GM23338 (cell line): ENCODE data around the gene SELE. TPM values are rescaled to one million over a fixed set of nuclear protein-coding genes. Genes with fewer than 3 reads are reported as not detected.

Experiments used
- ATAC-seq: fragments of 200-7000 bp; cut with Tn5 transposase; 3 replicates; pipeline ENCODE4 v1.9.1; 2020
- DNase-seq: peaks from one replicate; pipeline ENCODE4 v3.0.0-alpha.2; 2015; ENCODE audit warnings: low spot score
- H2AFZ ChIP-seq: fragments of 200-600 bp; sonication (generic); 2 replicates; pipeline ENCODE4 v1.8.0; 2016; ENCODE audit warnings: antibody characterized with exemption, mild to moderate bottlenecking, moderate library complexity
- H3F3A ChIP-seq: fragments of 200-600 bp; sonication (generic); replicated peaks from 2 replicates; pipeline ENCODE4 v1.8.0; 2017; ENCODE audit warnings: antibody characterized with exemption, mixed run types, low read depth
- H3K27ac ChIP-seq: fragments of 200-600 bp; sonication (generic); 2 replicates; pipeline ENCODE4 v1.6.1; 2016; ENCODE audit warnings: low read depth
- H3K27me3 ChIP-seq: fragments of 200-600 bp; sonication (generic); 2 replicates; pipeline ENCODE4 v1.8.0; 2016; ENCODE audit warnings: mild to moderate bottlenecking, mixed run types, moderate library complexity; ENCODE audit not compliant: insufficient read depth
- H3K36me3 ChIP-seq: fragments of 200-600 bp; sonication (generic); 2 replicates; pipeline ENCODE4 v1.8.0; 2016; ENCODE audit warnings: mild to moderate bottlenecking; ENCODE audit not compliant: insufficient read depth
- H3K4me1 ChIP-seq: fragments of 200-600 bp; sonication (generic); 2 replicates; pipeline ENCODE4 v1.8.0; 2016; ENCODE audit warnings: mild to moderate bottlenecking, moderate library complexity; ENCODE audit not compliant: insufficient read depth
- H3K4me2 ChIP-seq: fragments of 200-600 bp; sonication (generic); 2 replicates; pipeline ENCODE4 v1.7.1; 2017; ENCODE audit warnings: mixed run types
- H3K4me3 ChIP-seq: fragments of 200-600 bp; sonication (generic); 2 replicates; pipeline ENCODE4 v1.6.1; 2016; ENCODE audit warnings: mixed run types
- H3K79me2 ChIP-seq: fragments of 200-600 bp; sonication (generic); replicated peaks from 2 replicates; pipeline ENCODE4 v1.8.0; 2017; ENCODE audit warnings: mild to moderate bottlenecking; ENCODE audit not compliant: insufficient read depth
- H3K9me2 ChIP-seq: fragments of 200-600 bp; sonication (generic); 2 replicates; pipeline ENCODE4 v1.8.0; 2017; ENCODE audit not compliant: insufficient read depth
- H4K20me1 ChIP-seq: fragments of 200-600 bp; sonication (generic); replicated peaks from 2 replicates; pipeline ENCODE4 v1.8.0; 2017; ENCODE audit warnings: mild to moderate bottlenecking; ENCODE audit not compliant: insufficient read depth
- H3K27ac Mint-ChIP-seq: 2 replicates; pipeline ENCODE4 v1.8.0; 2020; ENCODE audit warnings: inconsistent platforms, mild to moderate bottlenecking, moderate library complexity, mixed read lengths
- H3K27me3 Mint-ChIP-seq: 3 replicates; pipeline ENCODE4 v1.8.0; 2022; ENCODE audit warnings: low read depth, mild to moderate bottlenecking, moderate library complexity, mixed read lengths, inconsistent platforms; ENCODE audit not compliant: insufficient read depth, poor library complexity
- H3K36me3 Mint-ChIP-seq: 3 replicates; pipeline ENCODE4 v1.8.0; 2021; ENCODE audit warnings: low read depth, mild to moderate bottlenecking, inconsistent platforms, moderate library complexity, mixed read lengths
- H3K4me1 Mint-ChIP-seq: 3 replicates; pipeline ENCODE4 v1.8.0; 2020; ENCODE audit warnings: mild to moderate bottlenecking, inconsistent platforms, mixed read lengths
- H3K4me3 Mint-ChIP-seq: 3 replicates; pipeline ENCODE4 v1.8.0; 2021; ENCODE audit warnings: moderate library complexity, mild to moderate bottlenecking, inconsistent platforms, mixed read lengths
- H3K9me3 Mint-ChIP-seq: 3 replicates; pipeline ENCODE4 v1.8.0; 2020; ENCODE audit warnings: moderate library complexity, mild to moderate bottlenecking, inconsistent platforms, mixed read lengths
- CREB1 ChIP-seq: fragments of 250-450 bp; sonication (Bioruptor Pico); IDR thresholded peaks from 2 replicates; pipeline ENCODE4 v1.5.0; 2020; ENCODE audit warnings: low read depth, mild to moderate bottlenecking, moderate library complexity
- EZH2 ChIP-seq: fragments of 200-600 bp; sonication (generic); IDR thresholded peaks from one replicate; pipeline ENCODE4 v1.8.0; 2017; ENCODE audit warnings: antibody characterized with exemption, mild to moderate bottlenecking, low read depth; ENCODE audit not compliant: unreplicated experiment
- EZH2phosphoT487 ChIP-seq: fragments of 200-600 bp; sonication (generic); IDR thresholded peaks from one replicate; pipeline ENCODE4 v1.8.1; 2018; ENCODE audit warnings: antibody characterized with exemption; ENCODE audit not compliant: unreplicated experiment
- JUNB ChIP-seq: IDR thresholded peaks from one replicate; pipeline ENCODE4 v1.6.1; 2016; ENCODE audit warnings: antibody characterized with exemption; ENCODE audit not compliant: unreplicated experiment
- NANOG ChIP-seq: IDR thresholded peaks from 2 replicates; pipeline ENCODE4 v1.6.1; 2016; ENCODE audit warnings: antibody characterized with exemption, borderline replicate concordance
- POLR2AphosphoS5 ChIP-seq: IDR thresholded peaks from 2 replicates; pipeline ENCODE4 v1.6.1; 2016; ENCODE audit warnings: antibody characterized with exemption, low read depth
- STAT1 ChIP-seq: IDR thresholded peaks from one replicate; pipeline ENCODE4 v1.6.1; 2016; ENCODE audit warnings: antibody characterized with exemption; ENCODE audit not compliant: unreplicated experiment
- ZNF114 ChIP-seq: fragments of 250-450 bp; sonication (Bioruptor Pico); IDR thresholded peaks from 2 replicates; pipeline ENCODE4 v1.5.0; 2020; ENCODE audit warnings: mild to moderate bottlenecking, moderate library complexity
- ZNF331 ChIP-seq: fragments of 250-450 bp; sonication (Bioruptor Pico); IDR thresholded peaks from 2 replicates; pipeline ENCODE4 v1.5.0; 2020; ENCODE audit warnings: low read depth, mild to moderate bottlenecking, moderate library complexity
- polyA plus RNA-seq: library from polyadenylated mRNA; unstranded; fragments of >200 nt; fragmentation: Nextera tagmentation; extraction: Ambion mirVana; gene quantifications from 2 replicates; pipeline ENCODE4 v1.2.1, GENCODE V29; 2016
- total RNA-seq: library from RNA; depleted of rRNA; stranded (reverse); fragments of >200 nt; shearing (Covaris generic); gene quantifications from 2 replicates; pipeline ENCODE4 v1.2.3, GENCODE V29; 2014
- TF ChIP-seq, protein P1 (sequence below), 2 experiments: fragments of 200-600 bp in 1 of 2; sonication (generic) in 1 of 2; conservative IDR thresholded peaks; 2 replicates each; pipeline versions ENCODE4 v1.5.1 to v1.6.1; 2016 to 2017; ENCODE audit warnings: antibody characterized with exemption in 2 of 2, low read depth in 2 of 2, mild to moderate bottlenecking in 2 of 2, moderate library complexity in 1 of 2
- TF ChIP-seq, protein P2 (sequence below): IDR thresholded peaks from 2 replicates; pipeline ENCODE4 v1.6.1; 2016; ENCODE audit warnings: antibody characterized with exemption

SELE gene
- total and polyA plus RNA-seq, 2 experiments from 2014 or later, result not detected

DNA sequence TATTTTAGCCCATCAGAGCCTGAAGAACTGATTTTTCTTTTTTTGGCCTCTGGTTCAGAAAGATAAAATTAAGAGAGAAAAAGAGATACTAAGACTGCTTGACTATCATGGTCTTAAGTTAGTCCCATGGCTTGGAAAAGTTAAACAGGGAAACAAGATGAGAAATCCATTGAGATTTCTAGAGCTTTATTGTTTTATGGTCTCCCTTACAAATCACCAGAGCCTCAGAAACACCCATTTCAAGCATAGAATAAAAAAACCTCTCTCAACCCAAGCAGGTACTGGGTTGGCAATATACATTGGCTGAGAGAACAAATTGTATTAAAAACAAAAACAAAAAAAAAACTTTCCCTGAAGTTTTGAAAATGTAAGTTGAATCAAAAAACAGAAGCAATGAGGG lies 3.9 kb downstream of the SELE start:
- no peak overlapping the region for H3K4me3 Mint-ChIP-seq
- H3F3A ChIP-seq, result no peaks in the 10 kb centered on the region
- TF ChIP-seq ZNF114 (CRISPR knock-in tag), result no peak
- TF ChIP-seq CREB1, result no peak
- no peak for TF ChIP-seq EZH2
- TF ChIP-seq JUNB, result no peak
- TF ChIP-seq, protein P1, sequence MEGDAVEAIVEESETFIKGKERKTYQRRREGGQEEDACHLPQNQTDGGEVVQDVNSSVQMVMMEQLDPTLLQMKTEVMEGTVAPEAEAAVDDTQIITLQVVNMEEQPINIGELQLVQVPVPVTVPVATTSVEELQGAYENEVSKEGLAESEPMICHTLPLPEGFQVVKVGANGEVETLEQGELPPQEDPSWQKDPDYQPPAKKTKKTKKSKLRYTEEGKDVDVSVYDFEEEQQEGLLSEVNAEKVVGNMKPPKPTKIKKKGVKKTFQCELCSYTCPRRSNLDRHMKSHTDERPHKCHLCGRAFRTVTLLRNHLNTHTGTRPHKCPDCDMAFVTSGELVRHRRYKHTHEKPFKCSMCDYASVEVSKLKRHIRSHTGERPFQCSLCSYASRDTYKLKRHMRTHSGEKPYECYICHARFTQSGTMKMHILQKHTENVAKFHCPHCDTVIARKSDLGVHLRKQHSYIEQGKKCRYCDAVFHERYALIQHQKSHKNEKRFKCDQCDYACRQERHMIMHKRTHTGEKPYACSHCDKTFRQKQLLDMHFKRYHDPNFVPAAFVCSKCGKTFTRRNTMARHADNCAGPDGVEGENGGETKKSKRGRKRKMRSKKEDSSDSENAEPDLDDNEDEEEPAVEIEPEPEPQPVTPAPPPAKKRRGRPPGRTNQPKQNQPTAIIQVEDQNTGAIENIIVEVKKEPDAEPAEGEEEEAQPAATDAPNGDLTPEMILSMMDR (conservative IDR thresholded peaks at IDR 0.05; ENCODE audit: low read depth in 2 of 2), result no peak
- TF ChIP-seq, protein P2, sequence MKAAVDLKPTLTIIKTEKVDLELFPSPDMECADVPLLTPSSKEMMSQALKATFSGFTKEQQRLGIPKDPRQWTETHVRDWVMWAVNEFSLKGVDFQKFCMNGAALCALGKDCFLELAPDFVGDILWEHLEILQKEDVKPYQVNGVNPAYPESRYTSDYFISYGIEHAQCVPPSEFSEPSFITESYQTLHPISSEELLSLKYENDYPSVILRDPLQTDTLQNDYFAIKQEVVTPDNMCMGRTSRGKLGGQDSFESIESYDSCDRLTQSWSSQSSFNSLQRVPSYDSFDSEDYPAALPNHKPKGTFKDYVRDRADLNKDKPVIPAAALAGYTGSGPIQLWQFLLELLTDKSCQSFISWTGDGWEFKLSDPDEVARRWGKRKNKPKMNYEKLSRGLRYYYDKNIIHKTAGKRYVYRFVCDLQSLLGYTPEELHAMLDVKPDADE, result no peak
- TF ChIP-seq ZNF331, result no peak

DNA sequence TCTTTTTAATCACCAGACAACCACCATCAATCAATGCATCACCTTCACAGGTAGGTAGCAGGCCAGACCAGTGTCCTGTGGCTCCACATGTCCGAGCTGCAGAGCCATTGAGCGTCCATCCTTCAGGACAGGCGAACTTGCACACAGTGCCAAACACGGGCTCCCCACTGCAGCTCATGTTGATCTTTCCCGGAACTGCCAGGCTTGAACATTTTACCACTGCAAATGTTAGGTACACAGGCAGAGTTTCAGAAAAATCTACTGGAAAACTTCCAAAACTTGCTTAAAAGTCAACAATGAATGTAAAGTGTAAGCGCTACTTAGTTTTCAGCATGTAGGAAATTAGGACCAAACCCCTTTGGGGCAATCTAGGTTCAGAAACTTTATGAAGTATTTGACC lies 6.6 kb downstream of the SELE start:
- Mint-ChIP-seq H3K36me3 (no peaks in the 10 kb centered on the region), H3K9me3 (no peaks in the 10 kb centered on the region), H3K4me1 (no peaks in the 10 kb centered on the region), H3K27ac (no peak overlapping the region), H3K4me3 (no peak overlapping the region), H3K27me3 (no peaks in the 10 kb centered on the region)
- H3K4me1 ChIP-seq, result no peaks in the 10 kb centered on the region
- no peak overlapping the region for H3K4me2 ChIP-seq
- H4K20me1 ChIP-seq, result no peaks in the 10 kb centered on the region
- no peaks in the 10 kb centered on the region for H3K27me3 ChIP-seq
- no peak for DNase-seq
- no peak overlapping the region for H2AFZ ChIP-seq
- no peaks in the 10 kb centered on the region for H3F3A ChIP-seq
- H3K9me2 ChIP-seq, result peaks cover 5% of the 10 kb centered on the region; the same call in 1 of the 2 replicates
- no peak for ATAC-seq
- no peaks in the 10 kb centered on the region for H3K79me2 ChIP-seq
- H3K36me3 ChIP-seq, result no peaks in the 10 kb centered on the region
- no peak overlapping the region for H3K4me3 ChIP-seq
- H3K27ac ChIP-seq, result no peak overlapping the region
- no peak for TF ChIP-seq JUNB
- TF ChIP-seq CREB1, result no peak
- TF ChIP-seq, protein P2, result no peak
- no peak for TF ChIP-seq NANOG
- TF ChIP-seq POLR2AphosphoS5, result no peak
- TF ChIP-seq ZNF114 (CRISPR knock-in tag), result no peak
- no peak for TF ChIP-seq EZH2
- no peak for TF ChIP-seq STAT1
- no peak for TF ChIP-seq EZH2phosphoT487
- TF ChIP-seq, protein P1 (conservative IDR thresholded peaks at IDR 0.05; ENCODE audit: low read depth in 2 of 2), result no peak

More for the DNA sequence above, 3.9 kb downstream of the SELE start:
- Mint-ChIP-seq H3K27ac (no peak overlapping the region), H3K9me3 (no peaks in the 10 kb centered on the region), H3K36me3 (no peaks in the 10 kb centered on the region), H3K4me1 (no peaks in the 10 kb centered on the region), H3K27me3 (no peaks in the 10 kb centered on the region)
- Histone ChIP-seq H3K27me3 (no peaks in the 10 kb centered on the region), H3K36me3 (no peaks in the 10 kb centered on the region), H3K4me3 (no peak overlapping the region), H3K9me2 (peaks cover 5% of the 10 kb centered on the region; the same call in 1 of the 2 replicates), H3K27ac (no peak overlapping the region), H3K79me2 (no peaks in the 10 kb centered on the region), H4K20me1 (no peaks in the 10 kb centered on the region), H2AFZ (no peak overlapping the region), H3K4me2 (no peak overlapping the region), H3K4me1 (no peaks in the 10 kb centered on the region)
- no peak for DNase-seq
- ATAC-seq, result no peak
